Measurements from ENCODE around the gene PDE6B.

Gene PDE6B

GRCh38 chr4:678331-679103 lies 53.1 kb downstream of the PDE6B start:
- peaks cover 69% of the 10 kb centered on the region for H3K4me1 ChIP-seq
- no peaks in the 10 kb centered on the region for H3K36me3 ChIP-seq
- H3K4me2 ChIP-seq: peak overlapping the region; percentile 98; the same call in 1 of the 2 replicates
- H3K4me3 ChIP-seq: no peak overlapping the region
- H3K9me3 ChIP-seq: no peaks in the 10 kb centered on the region
- peaks cover under 1% of the 10 kb centered on the region; the same call in 1 of the 2 replicates for H4K20me1 ChIP-seq
- no peaks in the 10 kb centered on the region for H3K27me3 ChIP-seq
- TF ChIP-seq Cebpa-rat (IDR thresholded peaks at IDR 0.05): no peak
- H3K27ac ChIP-seq: no peak overlapping the region
- no peak overlapping the region for H3K9ac ChIP-seq

GRCh38 chr4:679104-679481 lies 53.7 kb downstream of the PDE6B start:
- Histone ChIP-seq H3K36me3 (no peaks in the 10 kb centered on the region), H3K9ac (no peak overlapping the region), H3K4me2 (no peak overlapping the region), H4K20me1 (no peaks in the 10 kb centered on the region), H3K9me3 (no peaks in the 10 kb centered on the region), H3K4me1 (peaks cover 74% of the 10 kb centered on the region), H3K27me3 (no peaks in the 10 kb centered on the region), H3K4me3 (no peak overlapping the region), H3K27ac (no peak overlapping the region)
- TF ChIP-seq Cebpa-rat (IDR thresholded peaks at IDR 0.05): no peak

- Histone ChIP-seq H3K27me3 (no peaks in the 10 kb centered on the region), H3K4me3 (no peak overlapping the region), H3K4me1 (peaks cover 75% of the 10 kb centered on the region), H3K9me3 (no peaks in the 10 kb centered on the region), H3K36me3 (no peaks in the 10 kb centered on the region), H4K20me1 (no peaks in the 10 kb centered on the region), H3K27ac (no peak overlapping the region), H3K9ac (no peak overlapping the region), H3K4me2 (no peak overlapping the region)
- no peak for TF ChIP-seq Cebpa-rat (IDR thresholded peaks at IDR 0.05)
These were observed 54.3 kb downstream of the PDE6B start for GRCh38 chr4:679629-680028.

- Histone ChIP-seq H3K9me3 (no peaks in the 10 kb centered on the region), H3K27ac (no peak overlapping the region), H4K20me1 (no peaks in the 10 kb centered on the region), H3K4me1 (peaks cover 71% of the 10 kb centered on the region), H3K36me3 (no peaks in the 10 kb centered on the region), H3K4me2 (peak overlapping the region; percentile 90; the same call in 1 of the 2 replicates), H3K4me3 (no peak overlapping the region), H3K27me3 (no peaks in the 10 kb centered on the region), H3K9ac (no peak overlapping the region)
- TF ChIP-seq Cebpa-rat (IDR thresholded peaks at IDR 0.05): no peak
These were observed 54.7 kb downstream of the PDE6B start for GRCh38 chr4:680091-680490.

- Histone ChIP-seq H3K4me1 (peaks cover 66% of the 10 kb centered on the region), H3K36me3 (no peaks in the 10 kb centered on the region), H3K9me3 (no peaks in the 10 kb centered on the region), H3K4me2 (peak overlapping the region; percentile 90), H3K4me3 (peak overlapping the region; percentile 53), H3K9ac (peak overlapping the region; percentile 53; the same call in 1 of the 2 replicates), H4K20me1 (no peaks in the 10 kb centered on the region), H3K27me3 (no peaks in the 10 kb centered on the region), H3K27ac (peak overlapping the region; percentile 26; the same call in 1 of the 2 replicates)
- TF ChIP-seq Cebpa-rat (IDR thresholded peaks at IDR 0.05): no peak
These were observed 55.2 kb downstream of the PDE6B start for GRCh38 chr4:680551-680927.

- Histone ChIP-seq H3K4me3 (peak overlapping the region; percentile 53), H4K20me1 (no peaks in the 10 kb centered on the region), H3K9ac (peak overlapping the region; percentile 53; the same call in 1 of the 2 replicates), H3K9me3 (no peaks in the 10 kb centered on the region), H3K27me3 (no peaks in the 10 kb centered on the region), H3K4me1 (peaks cover 61% of the 10 kb centered on the region), H3K4me2 (peak overlapping the region; percentile 90), H3K36me3 (no peaks in the 10 kb centered on the region), H3K27ac (peak overlapping the region; percentile 26; the same call in 1 of the 2 replicates)
- no peak for TF ChIP-seq Cebpa-rat (IDR thresholded peaks at IDR 0.05)
These were observed 55.7 kb downstream of the PDE6B start for GRCh38 chr4:680928-681645.

GRCh38 chr4:681736-682451 lies 56.5 kb downstream of the PDE6B start:
- no peaks in the 10 kb centered on the region for H3K36me3 ChIP-seq
- no peak overlapping the region for H3K4me3 ChIP-seq
- H3K9me3 ChIP-seq: no peaks in the 10 kb centered on the region
- no peaks in the 10 kb centered on the region for H4K20me1 ChIP-seq
- no peak overlapping the region for H3K9ac ChIP-seq
- peaks cover 53% of the 10 kb centered on the region for H3K4me1 ChIP-seq
- no peak overlapping the region for H3K27ac ChIP-seq
- TF ChIP-seq Cebpa-rat (IDR thresholded peaks at IDR 0.05): no peak
- no peaks in the 10 kb centered on the region for H3K27me3 ChIP-seq
- no peak overlapping the region for H3K4me2 ChIP-seq

- no peaks in the 10 kb centered on the region for H4K20me1 ChIP-seq
- H3K36me3 ChIP-seq: no peaks in the 10 kb centered on the region
- H3K27me3 ChIP-seq: no peaks in the 10 kb centered on the region
- peaks cover 46% of the 10 kb centered on the region for H3K4me1 ChIP-seq
- peak overlapping the region; percentile 44; the same call in 1 of the 2 replicates for H3K4me2 ChIP-seq
- no peak overlapping the region; the same call in 1 of the 2 replicates for H3K27ac ChIP-seq
- TF ChIP-seq Cebpa-rat (IDR thresholded peaks at IDR 0.05): no peak
- no peak overlapping the region for H3K4me3 ChIP-seq
- no peaks in the 10 kb centered on the region for H3K9me3 ChIP-seq
- H3K9ac ChIP-seq: no peak overlapping the region
These were observed 57.3 kb downstream of the PDE6B start for GRCh38 chr4:682490-683172.

GRCh38 chr4:683247-683897 lies 58.0 kb downstream of the PDE6B start:
- Histone ChIP-seq H3K4me2 (peak overlapping the region; percentile 44), H3K4me1 (peaks cover 38% of the 10 kb centered on the region), H3K4me3 (no peak overlapping the region), H3K27me3 (no peaks in the 10 kb centered on the region), H3K36me3 (no peaks in the 10 kb centered on the region), H3K27ac (peak overlapping the region; percentile 39), H3K9me3 (no peaks in the 10 kb centered on the region), H3K9ac (no peak overlapping the region), H4K20me1 (no peaks in the 10 kb centered on the region)
- no peak for TF ChIP-seq Cebpa-rat (IDR thresholded peaks at IDR 0.05)
